ENCODE results near the gene MGRN1. TPM values are rescaled to one million over a fixed set of nuclear protein-coding genes. Genes with fewer than 3 reads are reported as not detected.

MGRN1 gene
- total and polyA plus RNA-seq, 4 donors: 15.4 to 77.7 (median 42.9) TPM

DNA sequence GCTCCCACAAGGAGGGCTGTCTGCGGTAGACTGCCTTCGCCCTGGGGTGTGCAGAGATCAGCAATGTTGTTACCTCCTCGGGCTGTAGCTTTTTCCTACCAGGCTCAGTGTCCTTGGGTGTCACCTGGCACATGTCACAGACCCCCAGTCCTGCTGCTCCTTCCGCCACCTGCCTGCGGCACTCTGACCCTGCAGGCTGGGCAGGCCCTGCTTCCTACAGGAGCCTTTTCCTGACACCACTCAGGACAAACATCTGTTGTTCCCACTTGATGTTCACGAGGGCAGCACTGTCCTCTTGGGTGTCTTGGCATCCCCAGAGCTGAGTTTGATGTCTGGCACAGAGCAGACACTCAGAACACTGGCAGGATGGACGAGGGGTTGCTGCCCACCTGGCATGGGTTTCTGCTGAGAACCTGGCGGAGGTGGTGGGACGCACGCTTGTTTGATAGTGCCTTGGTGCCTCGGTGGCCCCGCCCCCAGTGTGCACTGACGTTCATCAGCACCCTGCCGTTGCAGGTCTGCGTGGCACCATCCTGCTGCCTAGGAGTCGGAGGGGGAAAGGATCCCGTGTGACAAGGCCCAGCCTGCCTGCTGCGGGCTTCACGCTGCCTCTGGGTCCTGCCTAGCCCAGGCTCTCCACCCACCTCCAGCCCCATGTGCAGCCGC is 42.0 kb downstream of the MGRN1 start:
- Histone ChIP-seq H3K4me3 (ENCODE audit: low read length in 2 of 2) (no peak overlapping the region), H3K36me3 (ENCODE audit: control insufficient read depth in 1 of 2, insufficient read depth in 2 of 2, low read length in 1 of 2) (peaks cover 2 to 9% of the 10 kb centered on the region in 2 donors), H3K27me3 (ENCODE audit: control insufficient read depth in 1 of 2, insufficient read depth in 2 of 2, low read length in 1 of 2) (no peaks in the 10 kb centered on the region), H3K4me1 (ENCODE audit: control insufficient read depth in 1 of 2, insufficient read depth in 2 of 2, low read length in 2 of 2) (no peaks in the 10 kb centered on the region), H3K9me3 (ENCODE audit: control insufficient read depth, low read length) (no peaks in the 10 kb centered on the region), H3K27ac (ENCODE audit: low read depth in 1 of 2, low read length in 2 of 2) (no peak overlapping the region)
- ATAC-seq (ENCODE audit: low FRiP score) (no peak), DNase-seq (no peak)
- WGBS, 2 donors: 86% methylated on average over 20 of the region's 20 CpGs
- intact Hi-C loops (cut with DNase I): no loop called here

DNA sequence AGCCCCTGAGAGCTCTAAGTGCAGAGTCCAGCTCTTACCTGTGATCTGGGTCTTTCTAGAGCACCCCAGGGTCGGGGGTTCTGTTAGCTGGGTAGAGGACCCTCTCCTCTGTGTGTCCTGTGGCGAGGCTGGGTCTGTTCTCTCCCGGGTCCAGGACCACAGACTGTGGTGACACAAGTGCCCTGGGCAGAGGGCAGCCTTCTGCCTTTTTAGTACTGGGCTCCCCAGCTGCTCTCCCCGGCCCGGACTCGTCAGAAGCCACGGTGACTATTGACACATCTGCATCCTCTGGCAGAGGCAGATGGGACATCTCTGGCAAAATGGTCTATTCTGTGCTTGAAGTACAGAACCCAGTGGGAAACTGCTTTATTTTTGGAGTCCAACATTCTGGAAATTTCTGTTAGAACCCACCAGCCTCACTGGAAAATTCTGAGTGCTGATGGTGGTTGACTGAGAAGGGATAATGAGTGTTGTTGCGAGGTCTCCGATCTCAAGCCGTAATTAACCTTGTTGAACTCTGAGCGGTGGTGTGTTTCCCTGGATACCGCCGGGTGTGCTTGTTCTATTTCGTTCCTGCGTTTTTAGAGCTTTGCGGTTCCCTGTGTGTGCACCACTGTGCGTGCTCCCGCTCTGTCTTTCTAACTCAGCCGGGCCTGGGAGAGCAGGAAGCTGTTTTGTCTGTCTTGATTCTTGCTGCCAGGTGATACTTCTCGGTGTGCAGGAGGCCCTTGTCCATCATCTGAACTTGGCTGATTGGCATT is 42.8 kb downstream of the MGRN1 start:
- peaks cover 2 to 9% of the 10 kb centered on the region in 2 donors for H3K36me3 ChIP-seq (ENCODE audit: control insufficient read depth in 1 of 2, insufficient read depth in 2 of 2, low read length in 1 of 2)
- no peak overlapping the region for H3K27ac ChIP-seq (ENCODE audit: low read depth in 1 of 2, low read length in 2 of 2)
- ATAC-seq (ENCODE audit: low FRiP score) (no peak), DNase-seq (no peak)
- H3K9me3 ChIP-seq (ENCODE audit: control insufficient read depth, low read length): no peaks in the 10 kb centered on the region
- H3K4me3 ChIP-seq (ENCODE audit: low read length in 2 of 2): no peak overlapping the region
- WGBS, 2 donors: 88% methylated on average over 20 of the region's 20 CpGs
- no peaks in the 10 kb centered on the region for H3K27me3 ChIP-seq (ENCODE audit: control insufficient read depth in 1 of 2, insufficient read depth in 2 of 2, low read length in 1 of 2)
- H3K4me1 ChIP-seq (ENCODE audit: control insufficient read depth in 1 of 2, insufficient read depth in 2 of 2, low read length in 2 of 2): no peaks in the 10 kb centered on the region
- intact Hi-C loops (cut with DNase I): no loop called here

DNA sequence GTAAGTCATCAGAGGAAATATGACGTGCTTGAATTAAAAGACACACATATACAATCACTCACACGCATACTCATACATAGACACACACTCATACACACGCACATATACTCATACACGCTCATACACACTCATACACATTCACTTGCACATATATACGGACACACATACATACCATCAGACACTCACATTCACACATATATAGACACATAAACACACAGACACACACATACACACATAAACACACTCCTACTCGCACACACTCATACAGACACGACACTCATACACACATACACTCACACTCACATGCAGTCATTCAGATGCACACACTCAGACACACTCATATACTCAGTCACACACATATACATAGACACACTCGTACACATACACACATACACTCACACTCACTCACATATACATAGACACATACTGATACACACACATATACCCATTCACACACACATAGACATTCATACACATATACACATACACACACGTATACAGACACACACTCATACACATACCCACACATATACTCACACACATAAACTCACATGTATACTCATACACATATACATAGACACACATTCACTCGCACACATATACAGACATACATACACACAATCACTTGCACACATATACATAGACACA is 43.8 kb downstream of the MGRN1 start:
- H3K4me3 ChIP-seq (ENCODE audit: low read length in 2 of 2): no peak overlapping the region
- no peak overlapping the region for H3K27ac ChIP-seq (ENCODE audit: low read depth in 1 of 2, low read length in 2 of 2)
- DNase-seq (no peak), ATAC-seq (ENCODE audit: low FRiP score) (no peak)
- intact Hi-C loops (cut with DNase I): no loop called here
- no peaks in the 10 kb centered on the region for H3K4me1 ChIP-seq (ENCODE audit: control insufficient read depth in 1 of 2, insufficient read depth in 2 of 2, low read length in 2 of 2)
- peaks cover 2 to 9% of the 10 kb centered on the region in 2 donors for H3K36me3 ChIP-seq (ENCODE audit: control insufficient read depth in 1 of 2, insufficient read depth in 2 of 2, low read length in 1 of 2)
- WGBS, 2 donors: 91% methylated on average over 10 of the region's 10 CpGs
- H3K9me3 ChIP-seq (ENCODE audit: control insufficient read depth, low read length): no peaks in the 10 kb centered on the region
- H3K27me3 ChIP-seq (ENCODE audit: control insufficient read depth in 1 of 2, insufficient read depth in 2 of 2, low read length in 1 of 2): no peaks in the 10 kb centered on the region

DNA sequence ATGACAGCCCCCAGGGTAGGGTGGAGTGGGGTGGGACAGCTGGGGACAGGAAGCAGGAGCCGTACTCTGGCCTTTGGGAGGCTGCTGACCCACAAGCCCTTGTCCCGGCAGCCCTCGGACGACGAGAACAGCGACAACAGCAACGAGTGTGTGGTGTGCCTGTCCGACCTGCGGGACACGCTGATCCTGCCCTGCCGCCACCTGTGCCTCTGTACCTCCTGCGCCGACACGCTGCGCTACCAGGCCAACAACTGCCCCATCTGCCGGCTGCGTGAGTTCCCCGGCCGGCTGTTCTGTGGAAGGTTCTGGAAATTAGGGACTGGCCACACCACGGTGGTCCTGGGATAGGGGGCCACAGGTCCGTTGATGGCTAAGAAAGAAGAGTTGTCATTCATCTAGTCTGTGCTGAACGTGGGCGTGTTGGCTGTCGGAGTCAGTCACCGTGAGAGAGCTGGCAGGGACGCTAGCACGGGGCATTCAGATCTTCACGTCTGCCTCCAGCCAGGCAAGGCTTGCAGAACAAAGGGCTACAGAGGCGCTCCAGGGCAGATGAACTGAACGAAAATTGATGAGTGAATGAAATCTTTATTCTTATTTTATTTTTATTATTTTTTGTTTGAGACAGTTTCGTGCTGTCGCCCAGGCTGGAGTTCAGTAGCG is 48.9 kb downstream of the MGRN1 start:
- Histone ChIP-seq H3K27ac (ENCODE audit: low read depth in 1 of 2, low read length in 2 of 2) (no peak overlapping the region), H3K4me1 (ENCODE audit: control insufficient read depth in 1 of 2, insufficient read depth in 2 of 2, low read length in 2 of 2) (no peaks in the 10 kb centered on the region), H3K9me3 (ENCODE audit: control insufficient read depth, low read length) (no peaks in the 10 kb centered on the region), H3K4me3 (ENCODE audit: low read length in 2 of 2) (no peak overlapping the region), H3K36me3 (ENCODE audit: control insufficient read depth in 1 of 2, insufficient read depth in 2 of 2, low read length in 1 of 2) (peaks cover 2% of the 10 kb centered on the region in 2 donors), H3K27me3 (ENCODE audit: control insufficient read depth in 1 of 2, insufficient read depth in 2 of 2, low read length in 1 of 2) (no peaks in the 10 kb centered on the region)
- ATAC-seq (ENCODE audit: low FRiP score) (no peak), DNase-seq (no peak)
- intact Hi-C loops (cut with DNase I): no loop called here
- 92 to 93% methylated on average over 33 of the region's 33 CpGs for WGBS, 2 donors

DNA sequence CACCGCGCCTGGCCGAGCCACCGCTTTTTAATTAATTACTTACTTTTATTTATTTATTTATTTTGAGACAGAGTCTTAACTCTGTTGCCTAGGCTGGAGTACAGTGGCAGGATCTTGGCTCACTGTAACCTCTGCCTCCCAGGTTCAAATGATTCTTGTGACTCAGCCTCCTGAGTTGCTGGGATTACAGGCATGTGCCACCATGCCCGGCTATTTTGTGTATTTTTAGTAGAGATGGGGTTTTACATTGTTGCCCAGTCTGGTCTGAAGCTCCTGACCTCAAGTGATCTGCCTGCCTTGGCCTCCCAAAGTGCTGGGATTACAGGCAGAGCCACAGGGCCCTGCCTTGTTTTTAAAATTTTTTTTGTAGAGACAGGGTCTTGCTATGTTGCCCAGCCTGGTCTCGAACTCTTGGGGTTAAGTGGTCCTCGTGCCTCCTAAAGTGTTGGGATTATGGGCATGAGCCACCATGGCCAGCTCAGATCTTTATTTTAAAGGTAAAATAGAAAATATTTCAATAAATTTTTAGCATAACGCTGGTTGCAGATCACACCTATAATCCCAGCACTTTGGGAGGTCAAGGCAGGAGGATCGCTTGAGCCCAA is 50.4 kb downstream of the MGRN1 start:
- 95 to 97% methylated on average over 9 of the region's 9 CpGs for WGBS, 2 donors
- no peaks in the 10 kb centered on the region for H3K4me1 ChIP-seq (ENCODE audit: control insufficient read depth in 1 of 2, insufficient read depth in 2 of 2, low read length in 2 of 2)

DNA sequence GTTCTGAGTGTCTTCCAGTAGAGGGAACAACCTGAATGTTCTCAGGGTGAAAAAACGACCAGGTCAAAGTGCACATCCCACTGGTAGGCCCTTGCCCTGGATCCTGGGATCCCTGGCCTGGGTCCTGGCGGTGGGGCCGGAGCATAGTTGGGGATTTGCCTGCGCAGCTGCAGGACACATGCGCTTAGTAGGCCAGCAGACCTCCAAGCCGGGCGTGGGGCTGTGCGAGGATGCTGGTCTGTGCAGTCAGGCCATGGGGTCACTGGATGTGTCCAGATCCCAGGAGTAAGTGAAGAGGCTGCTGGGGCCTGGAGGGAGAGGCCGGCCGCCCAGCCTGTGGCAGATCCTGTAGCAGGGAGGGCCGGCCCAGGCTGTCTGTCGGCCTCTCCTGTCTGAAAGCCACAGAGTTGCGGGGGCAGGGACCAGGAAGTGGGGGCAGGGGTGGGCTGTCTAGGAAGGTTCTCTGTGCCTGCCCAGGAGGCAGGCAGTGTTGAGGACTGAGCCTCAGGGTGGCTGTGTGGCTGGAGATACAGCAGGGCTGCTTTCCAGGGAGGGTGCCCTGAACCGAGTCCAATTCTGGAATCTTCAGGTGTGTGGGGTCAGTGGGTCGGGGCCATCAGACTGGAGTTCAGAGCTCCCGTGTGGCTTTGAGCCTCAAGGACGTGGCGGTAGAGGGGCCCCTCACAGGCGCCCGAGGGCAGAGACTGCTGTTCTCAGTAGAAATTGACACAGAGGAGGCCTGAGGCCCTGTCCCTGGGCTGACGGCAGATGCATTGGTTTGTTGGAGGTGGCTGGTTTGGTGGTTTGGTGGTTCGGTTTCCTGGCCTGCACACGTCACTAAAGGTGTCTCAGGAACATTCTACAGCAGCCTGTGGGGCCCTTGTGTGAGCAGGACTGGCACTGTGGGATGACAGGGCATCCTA is 51.5 kb downstream of the MGRN1 start:
- Histone ChIP-seq H3K4me3 (ENCODE audit: low read length in 2 of 2) (no peak overlapping the region), H3K4me1 (ENCODE audit: control insufficient read depth in 1 of 2, insufficient read depth in 2 of 2, low read length in 2 of 2) (no peaks in the 10 kb centered on the region), H3K9me3 (ENCODE audit: control insufficient read depth, low read length) (no peaks in the 10 kb centered on the region), H3K27me3 (ENCODE audit: control insufficient read depth in 1 of 2, insufficient read depth in 2 of 2, low read length in 1 of 2) (no peaks in the 10 kb centered on the region), H3K27ac (ENCODE audit: low read depth in 1 of 2, low read length in 2 of 2) (no peak overlapping the region), H3K36me3 (ENCODE audit: control insufficient read depth in 1 of 2, insufficient read depth in 2 of 2, low read length in 1 of 2) (peaks cover 0 to 2% of the 10 kb centered on the region in 2 donors)
- ATAC-seq (ENCODE audit: low FRiP score) (no peak), DNase-seq (no peak)
- WGBS, 2 donors: 78 to 81% methylated on average over 23 of the region's 23 CpGs
- intact Hi-C loops (cut with DNase I): no loop called here

More for the DNA sequence above, 50.4 kb downstream of the MGRN1 start:
- intact Hi-C loops (cut with DNase I): no loop called here
- DNase-seq (no peak), ATAC-seq (ENCODE audit: low FRiP score) (no peak)
- no peak overlapping the region for H3K27ac ChIP-seq (ENCODE audit: low read depth in 1 of 2, low read length in 2 of 2)
- no peak overlapping the region for H3K4me3 ChIP-seq (ENCODE audit: low read length in 2 of 2)
- H3K27me3 ChIP-seq (ENCODE audit: control insufficient read depth in 1 of 2, insufficient read depth in 2 of 2, low read length in 1 of 2): no peaks in the 10 kb centered on the region
- peaks cover 0 to 2% of the 10 kb centered on the region in 2 donors for H3K36me3 ChIP-seq (ENCODE audit: control insufficient read depth in 1 of 2, insufficient read depth in 2 of 2, low read length in 1 of 2)
- no peaks in the 10 kb centered on the region for H3K9me3 ChIP-seq (ENCODE audit: control insufficient read depth, low read length)

DNA sequence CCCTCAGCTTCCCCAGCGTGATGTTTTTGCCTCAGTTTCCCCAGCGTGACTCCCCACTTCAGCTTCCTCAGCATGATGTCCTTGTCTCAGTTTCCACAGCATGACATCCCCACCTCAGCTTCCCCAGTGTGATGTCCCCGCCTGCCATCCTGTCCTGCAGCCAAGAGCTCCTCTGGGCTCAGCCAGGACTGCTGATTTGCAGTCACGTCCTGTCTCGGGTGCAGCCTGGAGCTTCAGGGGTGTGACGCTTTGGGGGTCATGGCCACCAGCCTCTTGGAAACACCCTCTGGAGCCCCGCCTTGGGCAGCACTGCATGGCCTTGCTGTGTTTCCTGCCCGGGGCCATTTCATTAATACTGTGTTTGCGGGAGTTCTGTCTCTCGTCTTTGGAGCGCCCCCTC is 52.2 kb downstream of the MGRN1 start:
- intact Hi-C loops (cut with DNase I): no loop called here
- Histone ChIP-seq H3K9me3 (ENCODE audit: control insufficient read depth, low read length) (no peaks in the 10 kb centered on the region), H3K27ac (ENCODE audit: low read depth in 1 of 2, low read length in 2 of 2) (no peak overlapping the region), H3K36me3 (ENCODE audit: control insufficient read depth in 1 of 2, insufficient read depth in 2 of 2, low read length in 1 of 2) (peaks cover 0 to 2% of the 10 kb centered on the region in 2 donors), H3K4me3 (ENCODE audit: low read length in 2 of 2) (no peak overlapping the region), H3K4me1 (ENCODE audit: control insufficient read depth in 1 of 2, insufficient read depth in 2 of 2, low read length in 2 of 2) (no peaks in the 10 kb centered on the region), H3K27me3 (ENCODE audit: control insufficient read depth in 1 of 2, insufficient read depth in 2 of 2, low read length in 1 of 2) (no peaks in the 10 kb centered on the region)
- WGBS, 2 donors: 84 to 85% methylated on average over 11 of the region's 11 CpGs
- DNase-seq: no peak
- no peak for ATAC-seq (ENCODE audit: low FRiP score)
